Skeletal muscle tissue (tissue), 4 donors: ENCODE measurements around the gene TTC7B. TPM values are rescaled to one million over a fixed set of nuclear protein-coding genes. Genes with fewer than 3 reads are reported as not detected.

Source experiments
- H3K27ac ChIP-seq: one replicate; pipeline ENCODE4 v1.7.0; 2013; ENCODE audit warnings: mild to moderate bottlenecking, low read depth, low read length, inconsistent platforms
- H3K27me3 ChIP-seq, 3 donors: one replicate each; pipeline ENCODE4 v1.7.0; 2013; ENCODE audit warnings: low read length in 3 of 3; ENCODE audit not compliant: control insufficient read depth in 3 of 3, insufficient read depth in 3 of 3
- H3K36me3 ChIP-seq, 3 donors: one replicate each; pipeline ENCODE4 v1.7.0; 2013; ENCODE audit warnings: low read length in 3 of 3; ENCODE audit not compliant: control insufficient read depth in 3 of 3, insufficient read depth in 3 of 3
- H3K4me1 ChIP-seq, 3 donors: one replicate each; pipeline ENCODE4 v1.7.0; 2013; ENCODE audit warnings: low read length in 3 of 3, mild to moderate bottlenecking in 3 of 3; ENCODE audit not compliant: control insufficient read depth in 3 of 3, insufficient read depth in 3 of 3
- H3K4me3 ChIP-seq, 3 donors: one replicate each; pipeline ENCODE4 v1.7.0; 2013; ENCODE audit warnings: low read length in 3 of 3
- H3K9ac ChIP-seq, 3 donors: one replicate each; pipeline ENCODE4 v1.7.0; 2013; ENCODE audit warnings: low read length in 3 of 3, mild to moderate bottlenecking in 3 of 3, moderate library complexity in 2 of 3, low read depth in 1 of 3
- H3K9me3 ChIP-seq, 3 donors: one replicate each; pipeline ENCODE4 v1.7.0; 2013; ENCODE audit warnings: low read length in 3 of 3; ENCODE audit not compliant: control insufficient read depth in 3 of 3
- total RNA-seq: library from RNA; depleted of rRNA; stranded (reverse); fragments of >200 nt; gene quantifications from one replicate; pipeline ENCODE4 v1.2.3, GENCODE V29; 2014
- donor health status: Osteomylitis.

Gene TTC7B
- total RNA-seq, 1 donor from 2014 or later: 5.7 TPM

DNA sequence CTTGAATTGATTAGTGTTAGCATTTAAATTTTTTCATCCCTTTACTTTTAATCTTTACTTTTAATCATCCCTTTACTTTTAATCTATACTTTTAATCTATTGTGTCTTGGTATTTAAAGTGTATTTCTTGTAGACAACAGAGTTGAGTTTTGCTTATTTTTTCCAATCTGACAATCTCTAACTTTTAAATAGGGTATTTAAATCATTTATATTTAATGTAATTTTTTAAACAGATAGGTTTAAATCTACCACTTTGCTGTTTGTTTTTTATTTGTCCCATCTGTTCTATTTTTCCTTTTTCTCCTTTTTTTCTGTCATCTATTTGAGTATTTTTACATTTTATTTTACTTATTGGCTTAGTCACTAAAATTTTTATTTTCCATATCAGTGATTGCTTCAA lies 68.3 kb downstream of the TTC7B start:
- Histone ChIP-seq H3K9me3 (peaks cover 0 to 4% (median 0%) of the 10 kb centered on the region in 3 donors), H3K27me3 (no peaks in the 10 kb centered on the region), H3K4me1 (peaks cover 21 to 27% (median 26%) of the 10 kb centered on the region in 3 donors), H3K4me3 (no peak overlapping the region), H3K27ac (no peak overlapping the region), H3K36me3 (no peaks in the 10 kb centered on the region), H3K9ac (no peak overlapping the region)

DNA sequence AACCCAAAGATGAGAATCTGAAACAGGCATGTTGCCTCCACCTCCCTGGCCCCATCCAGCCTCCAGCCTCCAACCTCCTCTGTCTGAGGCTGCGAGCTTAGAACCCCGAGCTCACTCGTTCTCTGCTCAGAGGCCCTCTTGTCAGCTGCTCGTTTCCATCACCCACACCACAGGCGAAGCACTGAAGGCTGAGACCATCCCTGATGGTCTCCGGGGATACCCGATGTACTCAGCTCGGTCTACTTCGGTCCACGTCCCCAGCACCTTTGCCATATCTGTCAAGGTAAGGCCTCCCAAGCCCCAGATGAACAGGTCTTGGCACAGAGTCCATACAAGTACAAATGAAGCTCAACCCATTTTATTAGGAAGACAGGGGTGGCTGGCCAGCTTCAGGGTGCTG lies 72.4 kb downstream of the TTC7B start:
- Histone ChIP-seq H3K4me3 (no peak overlapping the region), H3K27ac (peak overlapping the region; percentile 44), H3K27me3 (no peaks in the 10 kb centered on the region), H3K4me1 (peaks cover 23 to 37% (median 31%) of the 10 kb centered on the region in 3 donors), H3K9me3 (peaks cover 0 to 1% (median 0%) of the 10 kb centered on the region in 3 donors), H3K36me3 (no peaks in the 10 kb centered on the region), H3K9ac (no peak overlapping the region)

DNA sequence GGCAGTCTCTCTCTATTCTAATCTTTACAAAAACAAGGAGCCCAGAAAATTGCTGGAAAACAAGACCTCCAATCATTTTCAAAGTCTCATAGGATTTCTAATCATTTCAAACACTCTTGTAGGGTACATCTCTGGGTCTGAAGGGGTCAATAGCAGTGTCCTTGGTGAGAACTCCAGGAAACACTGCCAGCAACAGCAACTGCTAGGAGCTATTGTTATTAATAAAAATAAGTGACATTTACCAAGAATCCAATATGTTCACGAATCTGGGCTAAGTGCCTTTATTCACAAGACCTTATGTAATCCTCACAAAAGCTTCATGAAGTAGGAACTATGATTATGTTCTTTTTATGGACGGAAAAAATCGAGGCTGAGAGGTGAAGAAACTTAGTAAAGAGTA lies 72.8 kb downstream of the TTC7B start:
- H3K27me3 ChIP-seq: no peaks in the 10 kb centered on the region
- H3K4me1 ChIP-seq: peaks cover 27 to 41% (median 35%) of the 10 kb centered on the region in 3 donors
- H3K9ac ChIP-seq: no peak overlapping the region
- no peaks in the 10 kb centered on the region for H3K36me3 ChIP-seq
- no peaks in the 10 kb centered on the region for H3K9me3 ChIP-seq
- peak overlapping the region; percentile 44 for H3K27ac ChIP-seq
- H3K4me3 ChIP-seq: no peak overlapping the region

DNA sequence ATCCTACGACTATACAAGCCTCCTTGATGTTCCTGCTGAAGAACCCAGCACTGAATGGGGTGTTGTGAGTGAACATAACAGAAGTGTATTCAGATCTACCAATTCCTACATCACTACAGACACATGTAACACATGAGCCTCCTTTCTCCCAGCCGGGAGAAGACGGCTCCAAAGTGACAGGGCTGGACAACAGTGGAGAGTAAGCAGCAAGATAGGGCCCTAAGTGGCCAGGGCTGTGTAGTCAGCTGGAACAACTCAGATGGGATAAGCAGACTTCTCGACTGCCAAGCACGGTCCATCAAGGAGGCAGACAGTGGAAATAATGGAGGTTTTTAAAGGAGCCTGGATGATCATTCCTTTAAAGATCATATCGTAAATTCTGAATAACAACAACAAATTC lies 73.5 kb downstream of the TTC7B start:
- H3K27me3 ChIP-seq: no peaks in the 10 kb centered on the region
- no peaks in the 10 kb centered on the region for H3K36me3 ChIP-seq
- H3K9me3 ChIP-seq: no peaks in the 10 kb centered on the region
- H3K4me1 ChIP-seq: peaks cover 28 to 45% (median 35%) of the 10 kb centered on the region in 3 donors
- H3K27ac ChIP-seq: peak overlapping the region; percentile 44
- H3K9ac ChIP-seq: no peak overlapping the region
- H3K4me3 ChIP-seq: peak overlapping the region in 1 of 3 donors; percentile 34

DNA sequence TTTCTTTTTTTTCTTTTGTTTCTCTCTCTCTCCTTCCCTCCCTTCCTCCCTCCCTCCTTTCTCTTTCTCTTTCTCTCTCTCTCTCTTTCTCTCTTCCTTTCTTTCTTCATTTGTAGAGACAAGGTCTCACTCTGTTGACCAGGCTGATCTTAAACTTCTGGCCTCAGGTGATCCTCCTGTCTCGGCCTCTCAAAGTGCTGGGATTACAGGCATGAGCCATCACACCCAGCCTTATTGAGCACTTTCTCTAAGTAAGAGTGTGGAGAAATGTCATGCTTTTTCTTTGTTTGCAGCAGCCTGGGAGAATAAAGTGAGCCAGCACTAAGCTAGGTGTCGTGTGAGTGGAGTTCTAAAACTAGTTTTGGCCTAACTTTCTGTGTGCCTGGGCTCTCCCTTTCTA lies 74.0 kb downstream of the TTC7B start:
- H3K27ac ChIP-seq: peak overlapping the region; percentile 44
- peaks cover 28 to 45% (median 35%) of the 10 kb centered on the region in 3 donors for H3K4me1 ChIP-seq
- H3K9me3 ChIP-seq: no peaks in the 10 kb centered on the region
- H3K9ac ChIP-seq: no peak overlapping the region
- no peaks in the 10 kb centered on the region for H3K36me3 ChIP-seq
- no peaks in the 10 kb centered on the region for H3K27me3 ChIP-seq
- no peak overlapping the region for H3K4me3 ChIP-seq

DNA sequence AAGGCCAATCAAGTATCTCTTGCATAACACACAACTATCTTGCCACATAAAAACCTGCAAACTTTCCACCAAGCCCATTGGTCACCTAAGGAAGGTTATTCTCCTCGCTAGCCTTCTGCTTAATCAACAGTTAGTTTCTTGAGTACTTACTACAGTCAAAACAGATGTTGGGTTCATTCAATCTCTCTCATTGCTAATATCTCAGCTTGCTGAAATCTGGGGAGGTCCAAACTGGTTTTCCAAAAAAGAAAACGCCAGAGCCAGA lies 74.6 kb downstream of the TTC7B start:
- no peaks in the 10 kb centered on the region for H3K9me3 ChIP-seq
- H3K27ac ChIP-seq: no peak overlapping the region
- H3K4me1 ChIP-seq: peaks cover 28 to 45% (median 35%) of the 10 kb centered on the region in 3 donors
- H3K4me3 ChIP-seq: no peak overlapping the region
- no peaks in the 10 kb centered on the region for H3K36me3 ChIP-seq
- no peaks in the 10 kb centered on the region for H3K27me3 ChIP-seq
- H3K9ac ChIP-seq: no peak overlapping the region

DNA sequence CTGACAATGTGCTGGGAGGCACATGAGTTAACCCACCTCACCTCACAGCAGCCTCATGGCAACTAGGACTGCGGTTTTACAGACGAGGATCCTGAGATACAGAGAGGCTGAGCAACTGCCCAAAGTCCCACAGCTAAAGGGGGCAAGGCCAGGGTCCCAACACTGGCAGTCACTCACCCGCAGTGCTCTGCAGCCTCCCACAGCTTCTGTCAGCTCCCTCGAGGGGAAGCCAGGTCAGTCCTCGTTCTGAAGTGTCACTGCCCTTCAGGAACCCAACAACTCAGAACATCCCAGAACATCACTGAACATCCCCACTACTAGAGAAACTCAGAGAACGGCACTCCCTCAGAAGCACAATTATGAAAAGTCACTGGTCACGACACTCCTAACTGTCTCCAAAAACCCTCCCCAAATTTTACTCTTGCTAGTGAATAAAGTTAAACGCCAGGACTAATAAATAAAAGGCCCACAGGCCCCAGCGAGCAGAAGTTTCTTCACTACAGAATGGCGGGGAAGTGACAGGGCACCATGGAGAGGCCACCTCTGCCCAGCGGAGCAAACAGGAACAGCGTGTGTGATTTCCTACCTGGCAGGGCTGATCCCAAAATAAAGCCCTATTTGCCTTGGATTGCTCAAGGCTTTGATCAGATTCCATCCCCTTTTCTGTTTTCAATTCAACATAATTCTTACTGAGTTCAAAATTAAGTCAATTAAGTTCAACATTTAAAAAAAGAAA lies 75.1 kb downstream of the TTC7B start:
- Histone ChIP-seq H3K27me3 (no peaks in the 10 kb centered on the region), H3K9ac (peak overlapping the region in 1 of 3 donors; percentile 23), H3K27ac (peak overlapping the region; percentile 93), H3K9me3 (no peaks in the 10 kb centered on the region), H3K36me3 (no peaks in the 10 kb centered on the region), H3K4me1 (peaks cover 28 to 45% (median 35%) of the 10 kb centered on the region in 3 donors), H3K4me3 (no peak overlapping the region)

DNA sequence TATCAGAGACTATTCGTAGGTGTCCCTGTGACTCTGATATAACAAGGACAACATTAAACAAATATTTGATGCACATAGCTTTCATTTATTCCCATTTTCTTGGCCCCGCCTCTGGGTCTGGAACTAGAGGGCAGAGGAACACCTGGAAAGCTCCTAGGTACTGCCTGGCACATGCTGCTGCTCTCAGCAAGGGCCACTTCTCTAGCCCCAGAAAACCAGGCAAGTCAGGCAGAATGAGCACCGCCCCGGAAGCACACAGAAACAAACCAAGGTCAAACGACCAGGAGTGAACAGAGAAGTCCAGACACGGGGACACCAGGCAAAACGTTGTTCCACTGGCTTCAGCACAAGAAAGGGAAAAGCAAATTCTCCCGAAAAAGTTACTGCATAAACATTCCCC lies 76.1 kb downstream of the TTC7B start:
- Histone ChIP-seq H3K9me3 (no peaks in the 10 kb centered on the region), H3K4me1 (peaks cover 28 to 45% (median 35%) of the 10 kb centered on the region in 3 donors), H3K27ac (peak overlapping the region; percentile 93), H3K4me3 (no peak overlapping the region), H3K36me3 (no peaks in the 10 kb centered on the region), H3K9ac (peak overlapping the region; percentile 44 to 70 (median 62)), H3K27me3 (no peaks in the 10 kb centered on the region)

DNA sequence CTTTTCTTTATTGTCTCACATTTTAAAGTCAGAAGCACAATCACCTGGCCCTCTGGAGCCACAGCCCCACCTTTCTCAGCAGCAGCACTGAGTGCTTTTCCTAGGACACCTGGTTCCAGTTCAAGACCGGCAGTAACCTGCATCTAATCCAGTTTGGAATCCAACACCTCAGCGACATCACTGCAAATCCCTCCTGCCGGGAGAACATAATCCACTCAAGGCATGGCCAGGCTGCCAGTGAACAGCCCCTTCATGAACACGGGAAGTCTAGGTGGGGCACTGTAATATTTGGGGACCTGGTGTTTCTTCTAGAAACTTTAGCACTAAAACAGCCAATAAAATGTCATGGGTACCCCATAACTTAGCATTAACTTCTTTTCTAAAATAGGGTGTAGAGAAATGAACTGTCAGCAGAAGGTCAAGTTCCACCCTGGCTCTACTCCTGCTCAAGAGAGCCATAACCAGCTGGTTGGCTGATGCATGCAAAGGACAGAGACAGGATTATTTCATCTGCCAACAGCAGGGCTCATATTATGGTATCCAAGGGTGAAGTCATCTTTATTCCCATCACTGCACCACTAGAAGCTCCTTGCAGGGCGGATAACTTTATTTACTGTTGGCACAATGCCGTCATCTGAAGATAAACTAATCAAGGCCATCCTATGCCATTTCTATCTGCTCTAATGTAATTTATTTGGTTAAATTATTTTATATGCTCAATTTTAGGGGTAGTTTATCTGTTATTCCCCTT lies 76.7 kb downstream of the TTC7B start:
- Histone ChIP-seq H3K9me3 (no peaks in the 10 kb centered on the region), H3K36me3 (no peaks in the 10 kb centered on the region), H3K4me3 (no peak overlapping the region), H3K27ac (peak overlapping the region; percentile 93), H3K27me3 (no peaks in the 10 kb centered on the region), H3K9ac (peak overlapping the region; percentile 44 to 70 (median 66)), H3K4me1 (peaks cover 28 to 45% (median 35%) of the 10 kb centered on the region in 3 donors)

DNA sequence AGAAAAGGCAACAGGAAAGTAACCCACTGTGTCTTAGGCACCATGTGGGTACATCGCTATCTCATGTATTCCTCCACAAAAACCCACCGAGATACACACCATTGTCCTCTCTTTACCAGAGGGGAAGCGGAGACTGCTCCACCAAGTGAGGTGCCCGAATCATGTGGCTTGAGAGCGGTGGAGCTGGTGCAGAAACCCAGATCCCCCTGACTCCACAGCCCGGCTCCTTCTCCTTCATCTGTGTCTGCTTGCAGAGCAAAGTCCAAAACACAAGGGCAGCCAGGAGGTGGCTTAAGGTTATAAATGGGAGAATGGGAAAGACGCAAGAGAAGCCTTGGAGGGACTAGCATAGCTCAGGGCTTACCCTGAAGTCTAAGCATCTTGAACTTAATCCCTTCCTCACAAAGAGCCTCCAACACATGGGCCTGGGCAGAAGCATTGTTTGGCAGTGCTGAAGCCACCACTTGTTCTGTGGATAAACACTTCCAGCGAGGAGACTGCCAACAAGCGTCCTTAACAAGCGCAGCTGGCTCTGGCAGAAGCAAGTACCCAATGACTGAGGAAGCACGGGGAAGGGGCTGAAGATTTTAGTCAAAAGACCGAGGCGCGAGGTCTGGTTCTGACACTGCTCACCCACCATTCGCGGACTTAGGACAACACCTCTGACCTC lies 83.0 kb downstream of the TTC7B start:
- Histone ChIP-seq H3K9ac (peak overlapping the region in 1 of 3 donors; percentile 40), H3K27ac (no peak overlapping the region), H3K9me3 (no peaks in the 10 kb centered on the region), H3K4me1 (peaks cover 13 to 16% (median 15%) of the 10 kb centered on the region in 3 donors), H3K36me3 (peaks cover 0 to 8% (median 0%) of the 10 kb centered on the region in 3 donors), H3K4me3 (peak overlapping the region in 2 of 3 donors; percentile 22 to 30), H3K27me3 (no peaks in the 10 kb centered on the region)
